Activated CD4-positive, alpha-beta T cell treated with anti-CD3 and anti-CD28 coated beads, Interleukin-2, Interleukin-4, amounts not matched to agents 100 ng/mL and 50 ng/mL, durations not matched to agents 16 hours and 8 hours (primary cell): ENCODE data around the gene LRRC45.

Experiments used
- DNase-seq: peaks from one replicate; pipeline ENCODE4 v3.0.0-alpha.2; 2020; ENCODE audit warnings: low spot score

LRRC45 gene

GRCh38 chr17:81994593-81995462 lies 28.3 kb upstream of the LRRC45 start:
- DNase-seq: no peak

GRCh38 chr17:81995463-81996231 lies 27.5 kb upstream of the LRRC45 start:
- no peak for DNase-seq

- no peak for DNase-seq
These were observed 26.8 kb upstream of the LRRC45 start for GRCh38 chr17:81996232-81996756.

DNA sequence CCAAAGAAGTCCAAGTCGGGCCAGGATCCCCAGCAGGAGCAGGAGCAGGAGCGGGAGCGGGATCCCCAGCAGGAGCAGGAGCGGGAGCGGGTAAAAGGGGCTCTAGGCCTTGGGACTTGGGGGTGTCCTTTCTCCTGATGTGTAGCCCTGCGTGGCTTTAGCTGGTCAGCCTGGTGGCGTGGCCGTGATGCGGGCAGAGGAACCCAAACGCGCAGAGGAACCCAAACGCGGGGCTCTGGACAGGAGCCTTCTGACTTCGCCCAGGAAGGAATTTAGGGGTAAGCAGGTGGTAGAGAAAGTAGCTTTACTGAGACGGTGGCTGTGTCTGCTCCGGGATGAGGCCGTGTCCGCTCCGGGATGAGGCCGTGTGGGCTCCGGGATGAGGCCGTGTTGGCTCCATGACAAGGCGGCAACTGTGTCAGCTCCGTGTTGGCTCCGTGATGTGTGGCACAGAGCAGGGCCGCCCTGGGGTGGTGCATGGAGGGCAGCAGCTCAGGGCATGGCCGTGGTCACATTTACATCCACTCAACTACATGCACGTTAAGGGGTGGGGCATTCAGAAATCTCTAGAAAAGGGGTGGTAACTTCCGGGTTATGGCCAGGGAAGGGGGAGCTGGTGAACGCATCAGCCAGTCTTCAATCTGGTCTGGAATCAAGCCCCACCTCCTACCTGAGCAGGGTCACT lies 26.2 kb upstream of the LRRC45 start:
- DNase-seq: no peak

GRCh38 chr17:81998212-81998611 lies 24.9 kb upstream of the LRRC45 start:
- DNase-seq: no peak

DNA sequence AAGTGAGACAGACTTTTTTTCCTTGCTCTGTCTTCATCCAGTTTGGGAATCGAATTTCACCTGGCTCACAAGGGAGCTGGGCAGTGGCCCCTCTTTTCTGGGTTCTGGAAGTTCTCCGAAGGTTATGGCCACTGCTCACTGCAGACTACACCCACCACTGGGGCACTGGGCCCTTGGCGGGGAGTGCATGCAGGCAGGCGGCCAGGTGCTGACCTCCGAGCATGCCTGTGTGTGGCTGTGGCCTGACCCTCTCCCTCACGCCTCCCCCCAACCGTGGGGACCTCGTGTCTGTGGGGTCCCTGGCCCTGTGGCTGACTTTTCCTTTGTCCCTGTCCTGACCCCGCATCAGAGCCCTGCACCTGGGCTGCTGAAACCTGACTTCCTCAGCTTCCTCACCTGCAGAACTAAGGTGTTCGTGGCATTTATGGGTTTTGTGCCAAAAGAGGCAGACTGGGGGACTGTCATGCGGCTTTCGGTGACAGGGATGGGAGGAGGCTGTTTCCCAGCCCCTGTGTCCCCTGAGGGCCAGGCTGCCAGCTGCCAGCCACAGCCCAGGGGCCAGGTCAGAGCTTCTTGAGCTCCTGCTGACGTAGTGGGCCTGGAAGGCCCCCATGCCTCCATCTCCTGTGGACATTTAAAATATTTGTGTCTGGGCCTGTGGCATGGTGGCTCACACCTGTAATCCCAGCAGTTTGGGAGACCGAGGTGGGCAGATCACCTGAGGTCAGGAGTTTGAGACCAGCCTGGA lies 24.2 kb upstream of the LRRC45 start:
- no peak for DNase-seq

- DNase-seq: no peak
These were observed 23.5 kb upstream of the LRRC45 start for GRCh38 chr17:81999587-81999975.

DNA sequence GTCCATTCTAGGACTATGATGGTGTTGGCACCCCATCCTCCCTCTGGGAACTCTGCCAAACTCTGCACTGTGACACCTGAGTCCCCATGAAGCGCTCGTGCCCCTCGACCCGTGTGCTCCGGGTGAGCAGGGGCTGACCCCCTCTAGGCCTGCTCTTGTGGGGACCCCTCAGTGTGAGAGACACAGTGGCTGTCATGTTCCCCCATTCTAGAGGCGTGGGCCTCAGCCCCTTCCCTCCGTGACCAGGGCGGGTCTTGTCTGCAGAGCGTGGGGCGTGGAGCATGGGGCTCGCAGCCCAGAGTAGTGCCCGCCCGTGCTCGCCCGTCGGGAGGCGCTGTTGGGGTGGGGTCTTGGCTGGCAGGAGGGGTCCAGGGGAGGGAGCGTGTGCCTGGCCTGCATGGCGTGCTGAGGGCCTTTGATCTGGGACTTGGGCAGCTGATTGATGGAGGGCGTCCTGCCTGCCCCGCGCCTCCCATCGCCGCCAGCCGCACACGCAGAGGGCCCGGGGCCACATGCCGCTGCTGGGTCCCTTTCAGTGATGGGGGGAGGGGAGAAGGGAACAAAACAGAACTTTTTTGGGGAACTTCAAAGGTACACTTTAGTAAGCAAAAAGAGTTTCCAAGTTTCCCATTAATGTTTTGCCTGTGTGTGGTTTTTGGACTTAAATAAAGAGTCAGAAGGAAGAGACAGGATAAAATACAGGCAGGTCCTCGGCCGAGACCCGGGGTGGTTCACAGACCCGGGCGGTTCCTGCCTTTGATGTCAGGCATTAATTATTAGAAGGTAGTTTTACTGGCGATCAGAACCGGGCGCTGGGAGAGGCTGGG lies 22.9 kb upstream of the LRRC45 start:
- DNase-seq: no peak

DNA sequence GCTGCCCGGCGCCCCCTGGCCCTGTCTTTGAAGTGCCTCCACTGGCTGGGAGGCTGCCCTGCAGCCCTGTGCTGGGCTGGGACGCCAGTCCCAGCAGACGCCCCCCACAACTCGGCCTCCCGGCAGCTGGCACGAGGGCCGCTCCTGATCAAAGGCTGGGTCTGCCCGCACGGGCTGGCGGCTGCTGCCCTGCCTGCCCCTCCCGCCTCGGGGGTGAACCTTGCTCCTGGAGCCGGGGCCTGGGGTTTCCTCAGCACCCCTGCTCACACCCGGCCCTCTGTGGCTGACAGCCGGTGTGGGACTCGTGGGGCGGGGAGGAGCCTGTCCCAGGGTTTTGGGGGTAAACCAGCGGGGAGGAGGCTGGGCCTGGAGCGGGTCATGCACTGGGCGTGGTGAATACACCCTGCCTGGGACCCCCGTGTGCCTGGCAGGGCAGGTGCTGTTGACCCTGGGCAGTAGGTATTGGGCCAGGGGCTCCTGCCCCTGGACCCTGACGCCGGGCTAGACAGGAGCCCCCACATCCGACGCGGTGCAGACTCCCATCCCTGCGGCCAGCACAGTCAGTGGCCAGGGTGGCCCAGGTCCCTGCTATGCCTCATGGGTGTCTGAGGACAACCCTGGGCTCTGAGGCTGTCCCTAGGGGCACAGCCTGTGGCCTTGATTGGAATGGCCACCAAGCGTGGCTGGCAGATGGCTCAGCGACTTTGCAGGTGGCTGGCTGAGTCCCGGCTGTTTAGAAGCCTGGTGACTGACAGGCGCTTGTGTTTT lies 22.1 kb upstream of the LRRC45 start:
- no peak for DNase-seq

GRCh38 chr17:82001571-82002056 lies 21.5 kb upstream of the LRRC45 start:
- no peak for DNase-seq

GRCh38 chr17:82003411-82004381 lies 19.4 kb upstream of the LRRC45 start:
- peak; percentile 25 for DNase-seq

DNA sequence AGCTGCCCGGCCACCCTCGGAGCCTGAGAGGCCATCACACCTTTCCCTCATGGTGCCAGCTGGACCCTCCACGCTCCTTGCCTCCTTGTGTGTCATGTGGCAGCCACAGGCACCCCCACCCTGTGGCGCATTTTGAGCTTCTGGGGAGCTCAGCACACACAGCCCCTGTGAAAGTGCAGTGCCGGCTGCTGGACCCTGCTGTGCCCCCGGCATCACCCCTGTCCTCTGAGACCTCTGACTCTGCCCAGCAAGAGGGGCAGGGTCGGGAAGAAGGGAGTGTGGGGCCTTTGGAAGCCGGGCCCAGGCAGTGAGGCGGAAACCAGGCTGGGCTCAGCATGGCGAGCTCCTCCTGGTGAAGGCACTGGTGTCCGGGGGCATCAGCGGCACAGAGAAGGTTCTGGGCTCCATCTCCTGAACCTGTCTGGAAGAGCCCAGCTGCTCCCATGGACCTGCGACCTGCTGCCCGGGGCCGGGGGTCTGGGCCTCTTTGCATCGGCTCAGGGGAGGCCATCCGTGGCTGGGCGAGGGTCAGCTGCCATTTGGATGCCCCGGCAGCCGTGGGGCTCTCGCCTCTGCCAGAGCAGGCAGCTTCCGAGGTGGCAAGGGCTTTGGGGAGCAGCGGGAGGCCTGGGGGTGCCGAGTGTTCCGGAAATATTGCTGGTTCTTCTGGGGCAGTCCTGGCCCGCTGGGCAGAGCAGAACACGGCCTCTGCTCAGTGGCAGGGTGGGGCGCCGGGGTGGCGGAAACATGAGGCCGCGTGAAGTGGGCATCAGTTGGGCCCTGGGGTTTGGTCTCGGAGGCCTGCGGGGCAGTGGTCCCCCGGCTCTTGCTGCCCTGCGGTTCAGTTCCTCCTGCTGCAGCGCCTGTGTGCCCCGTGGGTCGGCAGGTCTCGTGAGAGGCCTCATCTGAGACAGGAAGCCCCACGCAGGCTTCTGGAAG lies 18.3 kb upstream of the LRRC45 start:
- DNase-seq: no peak

- no peak for DNase-seq
These were observed 17.3 kb upstream of the LRRC45 start for GRCh38 chr17:82005701-82006348.

GRCh38 chr17:82006468-82007227 lies 16.5 kb upstream of the LRRC45 start:
- DNase-seq: no peak

DNA sequence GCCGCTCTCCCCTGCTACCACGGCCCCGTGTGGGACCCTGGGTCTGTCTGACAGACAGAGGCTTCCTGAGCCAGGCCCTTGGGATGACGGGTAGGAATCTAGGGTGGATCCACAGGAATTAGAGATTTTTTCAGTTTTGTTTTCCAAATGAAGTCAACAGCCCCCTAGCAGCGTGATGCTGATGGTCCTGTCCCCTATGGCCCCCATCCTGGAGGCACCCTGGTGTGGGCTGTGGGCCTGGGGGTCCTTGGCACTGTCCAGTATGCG lies 15.9 kb upstream of the LRRC45 start:
- DNase-seq: no peak

DNA sequence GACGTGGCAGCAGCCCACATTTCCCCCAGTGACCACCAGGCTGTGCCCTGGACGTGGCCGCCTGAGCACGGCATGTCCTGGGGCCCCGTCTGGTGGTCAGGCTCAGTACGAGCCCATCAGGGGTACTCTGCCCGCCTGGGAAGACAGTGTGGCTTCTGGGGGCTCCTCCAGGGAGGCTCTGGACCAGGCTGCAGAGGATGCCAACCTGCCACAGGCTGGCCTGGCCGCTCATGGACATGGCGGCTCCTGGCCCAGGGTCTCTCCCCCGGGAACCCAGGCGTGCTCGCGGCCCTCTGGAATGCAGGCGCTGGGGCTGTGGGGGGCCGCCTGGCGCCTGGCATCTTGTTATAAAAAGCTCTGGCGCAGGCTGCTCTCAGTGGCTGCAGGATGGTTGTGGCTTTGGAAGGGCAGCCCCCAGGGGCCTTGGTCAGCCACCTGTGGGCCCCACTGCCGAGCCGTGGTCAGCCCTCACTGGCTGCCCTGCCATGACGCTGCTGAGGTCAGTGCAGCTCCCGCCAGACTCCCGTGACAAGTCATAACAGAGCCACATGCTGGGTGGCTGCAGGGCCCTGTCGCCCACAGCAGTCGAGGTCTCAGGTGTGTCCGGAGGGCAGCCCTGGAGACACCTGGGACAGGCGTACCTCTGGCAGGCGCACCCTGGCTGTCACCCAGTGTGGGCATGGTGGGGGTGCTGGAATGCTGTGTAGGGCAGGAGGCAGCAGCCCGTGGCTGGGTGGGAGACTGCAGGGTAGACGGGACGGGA lies 15.4 kb upstream of the LRRC45 start:
- DNase-seq: no peak
